Measurements from ENCODE around the gene APBB2. TPM values are rescaled to one million over a fixed set of nuclear protein-coding genes. Genes with fewer than 3 reads are reported as not detected.

APBB2 gene
- total RNA-seq, 2 donors from 2014 or later = 34.8 to 42.8 TPM

DNA sequence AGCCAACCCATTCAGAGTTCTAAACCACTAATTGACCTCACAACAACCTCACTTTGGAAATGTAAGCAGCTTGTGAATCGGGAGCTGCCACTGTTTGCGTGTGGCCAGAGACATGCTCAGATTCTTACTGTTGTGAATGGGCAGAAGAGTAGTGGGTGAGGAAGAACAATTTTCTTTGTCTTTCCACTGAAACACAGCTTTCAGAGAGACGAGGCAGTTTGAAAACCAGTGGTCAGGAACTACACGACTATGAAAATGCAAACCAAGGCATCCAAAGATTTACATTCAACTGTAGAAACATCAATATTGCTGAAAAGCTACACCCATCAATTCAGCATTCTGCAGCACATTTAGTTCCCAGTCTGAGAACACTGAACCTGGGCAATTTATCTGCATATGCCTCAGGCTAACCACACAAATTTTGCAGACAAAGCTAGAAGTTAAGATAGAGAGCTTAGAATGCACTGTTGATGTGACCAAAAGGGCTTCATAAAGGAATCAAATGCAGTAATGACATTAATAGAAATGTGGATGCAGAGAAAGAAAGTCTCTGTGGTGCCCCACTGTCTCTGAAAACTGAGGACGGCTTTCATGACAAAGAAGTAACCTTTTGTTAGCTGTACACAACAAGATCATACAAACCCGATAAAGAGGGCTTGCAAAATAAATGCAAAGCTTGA is 134.3 kb downstream of the APBB2 start:
- ATAC-seq = no peak
- H3K27ac ChIP-seq = no peak overlapping the region
- 82 to 85% methylated on average over 6 of the region's 6 CpGs for WGBS, 2 donors
- intact Hi-C loops (cut with DNase I) = no loop called here
- TF ChIP-seq CTCF (IDR thresholded peaks at IDR 0.05) (no peak), POLR2A (IDR thresholded peaks at IDR 0.05) (no peak)
- no peak for DNase-seq
- no peaks in the 10 kb centered on the region for H3K27me3 ChIP-seq
- H3K4me1 ChIP-seq = peaks cover 10% of the 10 kb centered on the region
- no peak overlapping the region for H3K4me3 ChIP-seq
- H3K9me3 ChIP-seq = no peaks in the 10 kb centered on the region
- H3K36me3 ChIP-seq (replicated peaks in 1 of 2; ENCODE audit: insufficient read depth in 1 of 2, low read depth in 2 of 2) = no peaks in the 10 kb centered on the region

- 21 to 26% methylated on average over 1 of the region's 1 CpG for WGBS, 2 donors
- Histone ChIP-seq H3K4me1 (peaks cover 10% of the 10 kb centered on the region), H3K27ac (no peak overlapping the region), H3K27me3 (no peaks in the 10 kb centered on the region), H3K36me3 (replicated peaks in 1 of 2; ENCODE audit: insufficient read depth in 1 of 2, low read depth in 2 of 2) (no peaks in the 10 kb centered on the region), H3K4me3 (no peak overlapping the region), H3K9me3 (no peaks in the 10 kb centered on the region)
- ATAC-seq (no peak), DNase-seq (no peak)
- TF ChIP-seq CTCF (IDR thresholded peaks at IDR 0.05) = no peak
- TF ChIP-seq POLR2A (IDR thresholded peaks at IDR 0.05) = no peak
- intact Hi-C loops (cut with DNase I) = no loop called here
Observed at GRCh38 chr4:41077628-41078027, 136.7 kb downstream of the APBB2 start.

- ATAC-seq = no peak
- H3K4me1 ChIP-seq = peaks cover 10% of the 10 kb centered on the region
Observed at GRCh38 chr4:41076481-41076880, 137.9 kb downstream of the APBB2 start.

GRCh38 chr4:41074215-41074614 is 140.1 kb downstream of the APBB2 start:
- Histone ChIP-seq H3K4me3 (no peak overlapping the region), H3K27me3 (no peaks in the 10 kb centered on the region), H3K36me3 (replicated peaks in 1 of 2; ENCODE audit: insufficient read depth in 1 of 2, low read depth in 2 of 2) (no peaks in the 10 kb centered on the region), H3K27ac (no peak overlapping the region), H3K4me1 (peaks cover 10% of the 10 kb centered on the region), H3K9me3 (no peaks in the 10 kb centered on the region)
- ATAC-seq (no peak), DNase-seq (no peak)
- no peak for TF ChIP-seq CTCF (IDR thresholded peaks at IDR 0.05)
- no peak for TF ChIP-seq POLR2A (IDR thresholded peaks at IDR 0.05)
- WGBS, 2 donors = 81 to 88% methylated on average over 3 of the region's 3 CpGs
- intact Hi-C loops (cut with DNase I) = no loop called here

More at GRCh38 chr4:41076481-41076880, 137.9 kb downstream of the APBB2 start:
- no peaks in the 10 kb centered on the region for H3K9me3 ChIP-seq
- H3K27ac ChIP-seq = no peak overlapping the region
- DNase-seq = no peak
- H3K4me3 ChIP-seq = no peak overlapping the region
- intact Hi-C loops (cut with DNase I) = no loop called here
- no peak for TF ChIP-seq POLR2A (IDR thresholded peaks at IDR 0.05)
- no peak for TF ChIP-seq CTCF (IDR thresholded peaks at IDR 0.05)
- 94 to 100% methylated on average over 1 of the region's 1 CpG for WGBS, 2 donors
- no peaks in the 10 kb centered on the region for H3K27me3 ChIP-seq
- no peaks in the 10 kb centered on the region for H3K36me3 ChIP-seq (replicated peaks in 1 of 2; ENCODE audit: insufficient read depth in 1 of 2, low read depth in 2 of 2)
